ENCODE results near the gene ZBTB7C. TPM values are rescaled to one million over a fixed set of nuclear protein-coding genes. Genes with fewer than 3 reads are reported as not detected.

Gene ZBTB7C
- total RNA-seq, 1 donor from 2014 or later, result 0.15 TPM

- no peak for TF ChIP-seq CTCF (IDR thresholded peaks at IDR 0.05)
- TF ChIP-seq EZH2phosphoT487 (IDR thresholded peaks at IDR 0.05), result no peak
- Histone ChIP-seq H3K79me2 (ENCODE audit: low read depth) (no peaks in the 10 kb centered on the region), H3K27ac (no peak overlapping the region), H3K36me3 (no peaks in the 10 kb centered on the region), H3K4me1 (no peaks in the 10 kb centered on the region), H3K27me3 (no peaks in the 10 kb centered on the region), H3F3A (ENCODE audit: low read depth) (no peaks in the 10 kb centered on the region), H3K4me3 (no peak overlapping the region), H3K4me2 (no peak overlapping the region), H3K9me3 (ENCODE audit: low read depth) (no peaks in the 10 kb centered on the region), H3K9ac (no peak overlapping the region), H4K20me1 (ENCODE audit: low read depth) (no peaks in the 10 kb centered on the region), H2AFZ (replicated peaks) (no peak overlapping the region)
- Mint-ChIP-seq H3K27ac (no peak overlapping the region), H3K27me3 (ENCODE audit: insufficient read depth, low read depth) (peaks cover 3% of the 10 kb centered on the region), H3K9me3 (no peaks in the 10 kb centered on the region), H3K36me3 (no peaks in the 10 kb centered on the region), H3K4me1 (peaks cover 16% of the 10 kb centered on the region), H3K4me3 (no peak overlapping the region)
- DNase-seq (ENCODE audit: low spot score), result no peak
These were observed 287.4 kb downstream of the ZBTB7C start for GRCh38 chr18:48121752-48122151.

- Histone ChIP-seq H3K9me3 (ENCODE audit: low read depth) (no peaks in the 10 kb centered on the region), H3F3A (ENCODE audit: low read depth) (no peaks in the 10 kb centered on the region), H3K36me3 (no peaks in the 10 kb centered on the region), H3K4me1 (no peaks in the 10 kb centered on the region), H3K4me3 (no peak overlapping the region), H3K27ac (no peak overlapping the region), H3K27me3 (no peaks in the 10 kb centered on the region), H3K4me2 (no peak overlapping the region), H3K9ac (no peak overlapping the region), H4K20me1 (ENCODE audit: low read depth) (no peaks in the 10 kb centered on the region), H3K79me2 (ENCODE audit: low read depth) (no peaks in the 10 kb centered on the region), H2AFZ (replicated peaks) (no peak overlapping the region)
- TF ChIP-seq CTCF (IDR thresholded peaks at IDR 0.05) (no peak), EZH2 (IDR thresholded peaks at IDR 0.05) (no peak), EZH2phosphoT487 (IDR thresholded peaks at IDR 0.05) (no peak)
- no peaks in the 10 kb centered on the region for H3K36me3 Mint-ChIP-seq
- no peak overlapping the region for H3K27ac Mint-ChIP-seq
- peaks cover 12% of the 10 kb centered on the region for H3K4me1 Mint-ChIP-seq
- H3K4me3 Mint-ChIP-seq, result no peak overlapping the region
- H3K9me3 Mint-ChIP-seq, result no peaks in the 10 kb centered on the region
- DNase-seq (ENCODE audit: low spot score), result no peak
- H3K27me3 Mint-ChIP-seq (ENCODE audit: insufficient read depth, low read depth), result peaks cover 3% of the 10 kb centered on the region
These were observed 290.0 kb downstream of the ZBTB7C start for GRCh38 chr18:48119204-48119603.

DNA sequence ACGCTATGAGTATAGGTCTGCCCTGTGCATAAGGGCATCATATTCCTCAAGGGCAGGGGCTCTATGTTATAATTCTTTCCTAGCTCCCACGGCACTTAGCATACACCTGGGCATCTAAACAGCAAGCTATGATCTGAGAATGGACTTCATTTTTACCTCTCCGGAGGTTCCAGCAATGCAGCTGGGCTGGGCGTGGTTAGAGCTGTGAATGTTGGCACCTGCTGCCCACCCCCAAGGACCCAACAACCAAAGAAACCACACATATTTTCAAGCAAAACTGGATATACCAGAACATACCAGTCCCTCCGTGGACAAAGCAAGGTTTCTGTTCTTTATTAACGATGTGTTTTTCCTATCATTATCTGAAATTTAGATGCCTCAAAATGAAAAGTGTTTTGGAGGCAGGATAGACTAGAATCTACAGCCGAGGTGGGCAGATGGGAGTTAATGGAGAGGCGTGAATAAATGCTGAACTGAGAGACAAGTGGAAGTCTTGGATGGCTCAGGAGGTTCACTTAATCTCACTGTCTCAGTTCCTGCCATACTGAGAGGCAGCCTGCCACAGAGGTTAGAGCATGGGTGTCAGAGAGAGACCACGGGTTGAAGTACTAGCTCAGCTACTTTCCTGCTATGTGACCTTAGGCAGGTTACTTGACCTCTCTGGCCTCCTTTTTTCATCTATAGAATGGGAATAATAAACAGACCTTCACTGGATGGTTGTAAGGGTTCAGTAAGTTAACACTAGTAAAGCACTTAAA, 292.1 kb downstream of the ZBTB7C start:
- H3K27ac Mint-ChIP-seq, result no peak overlapping the region
- Histone ChIP-seq H3K36me3 (no peaks in the 10 kb centered on the region), H3K9me3 (ENCODE audit: low read depth) (no peaks in the 10 kb centered on the region), H3K4me3 (no peak overlapping the region), H2AFZ (replicated peaks) (no peak overlapping the region), H3K4me1 (no peaks in the 10 kb centered on the region), H3K27ac (no peak overlapping the region), H3K27me3 (no peaks in the 10 kb centered on the region), H3K9ac (no peak overlapping the region), H4K20me1 (ENCODE audit: low read depth) (no peaks in the 10 kb centered on the region), H3K79me2 (ENCODE audit: low read depth) (no peaks in the 10 kb centered on the region), H3K4me2 (no peak overlapping the region), H3F3A (ENCODE audit: low read depth) (no peaks in the 10 kb centered on the region)
- H3K36me3 Mint-ChIP-seq, result no peaks in the 10 kb centered on the region
- DNase-seq (ENCODE audit: low spot score), result no peak
- no peaks in the 10 kb centered on the region for H3K9me3 Mint-ChIP-seq
- no peaks in the 10 kb centered on the region for H3K4me1 Mint-ChIP-seq
- TF ChIP-seq CTCF (IDR thresholded peaks at IDR 0.05) (no peak), EZH2phosphoT487 (IDR thresholded peaks at IDR 0.05) (no peak), EZH2 (IDR thresholded peaks at IDR 0.05) (no peak)
- no peak overlapping the region for H3K4me3 Mint-ChIP-seq
- peaks cover 3% of the 10 kb centered on the region for H3K27me3 Mint-ChIP-seq (ENCODE audit: insufficient read depth, low read depth)
